NB4 (cell line): ENCODE data around the gene EVC2.

Experiments
- DNase-seq: peaks from one replicate; pipeline ENCODE4 v3.0.0; 2010; ENCODE audit warnings: low read depth
- H3K4me3 ChIP-seq: one replicate; pipeline ENCODE4 v1.5.1; 2011; ENCODE audit warnings: mild to moderate bottlenecking, low read depth, low read length, moderate library complexity
- CTCF ChIP-seq: IDR thresholded peaks from one replicate; pipeline ENCODE4 v1.5.1; 2012; ENCODE audit warnings: low read depth, low read length
- MAX ChIP-seq: IDR thresholded peaks from 2 replicates; pipeline ENCODE4 v1.6.1; 2011; ENCODE audit warnings: low read depth, low read length
- MYC ChIP-seq: IDR thresholded peaks from 2 replicates; pipeline ENCODE4 v1.6.1; 2011; ENCODE audit warnings: low read depth, low read length
- POLR2A ChIP-seq: IDR thresholded peaks from 2 replicates; pipeline ENCODE4 v1.6.1; 2011; ENCODE audit warnings: mild to moderate bottlenecking; ENCODE audit not compliant: insufficient read length; ENCODE audit errors: extremely low read depth

Gene EVC2

GRCh38 chr4:5724377-5724776, 16.0 kb upstream of the EVC2 start:
- no peak for TF ChIP-seq MAX
- no peak for TF ChIP-seq POLR2A
- TF ChIP-seq CTCF, result no peak
- DNase-seq, result no peak

GRCh38 chr4:5722328-5722727, 14.0 kb upstream of the EVC2 start:
- TF ChIP-seq POLR2A (no peak), MAX (no peak)
- no peak for DNase-seq
- no peak overlapping the region for H3K4me3 ChIP-seq

More at GRCh38 chr4:5724377-5724776, 16.0 kb upstream of the EVC2 start:
- H3K4me3 ChIP-seq, result no peak overlapping the region

- H3K4me3 ChIP-seq, result no peak overlapping the region
- no peak for TF ChIP-seq MAX
- no peak for TF ChIP-seq POLR2A
- TF ChIP-seq CTCF, result no peak
- TF ChIP-seq MYC, result no peak
- DNase-seq, result no peak
Measured at GRCh38 chr4:5721923-5722322, 13.6 kb upstream of the EVC2 start.

GRCh38 chr4:5720980-5721379, 12.6 kb upstream of the EVC2 start:
- no peak overlapping the region for H3K4me3 ChIP-seq
- no peak for DNase-seq
- TF ChIP-seq CTCF, result no peak

GRCh38 chr4:5720157-5720850, 11.9 kb upstream of the EVC2 start:
- H3K4me3 ChIP-seq, result no peak overlapping the region
- no peak for DNase-seq
- TF ChIP-seq MAX (no peak), MYC (no peak)

GRCh38 chr4:5719350-5720055, 11.1 kb upstream of the EVC2 start:
- no peak for DNase-seq
- no peak overlapping the region for H3K4me3 ChIP-seq
- TF ChIP-seq POLR2A, result no peak
- TF ChIP-seq MYC, result no peak
- no peak for TF ChIP-seq CTCF
- no peak for TF ChIP-seq MAX

GRCh38 chr4:5718411-5718810, 10.1 kb upstream of the EVC2 start:
- TF ChIP-seq MAX, result no peak
- no peak for TF ChIP-seq MYC
- TF ChIP-seq POLR2A, result no peak
- TF ChIP-seq CTCF, result no peak
- H3K4me3 ChIP-seq, result no peak overlapping the region
- DNase-seq, result no peak
